HG03354 (cell line): ENCODE data around the gene IQCM.
"Not testable (repeated sequence)": the region's sequence is repeated elsewhere in the genome, so short reads cannot be mapped to it uniquely, and the experiment has no call there.

Experiments used
- ATAC-seq: cut with Tn5 transposase; IDR thresholded peaks from one replicate; pipeline ENCODE4 v1.9.1; 2021; ENCODE audit warnings: mild to moderate bottlenecking; ENCODE audit not compliant: unreplicated experiment, poor library complexity, severe bottlenecking

The IQCM gene

GRCh38 chr4:149507309-149507708 is 308.3 kb downstream of the IQCM start:
- ATAC-seq, result not testable (repeated sequence)

GRCh38 chr4:149500806-149501205 is 314.8 kb downstream of the IQCM start:
- ATAC-seq, result no peak

DNA sequence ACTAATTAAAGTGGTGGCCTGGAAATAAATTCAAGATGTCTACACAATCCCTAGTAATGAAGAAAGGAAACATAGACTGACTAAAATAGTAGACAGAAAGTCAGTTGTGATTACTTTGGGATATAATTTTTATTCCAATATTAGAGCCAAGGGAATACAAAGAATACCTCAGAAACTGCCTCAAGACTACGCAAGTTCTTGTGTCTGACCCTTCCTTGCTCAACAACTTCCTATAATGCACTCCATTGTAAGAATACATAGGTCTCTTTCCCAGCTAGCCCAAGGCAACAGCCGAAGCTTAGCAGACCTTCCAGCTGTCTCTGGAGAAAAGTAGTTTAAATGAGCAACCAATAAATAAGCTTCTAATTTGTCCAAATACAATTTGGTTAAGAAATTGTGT is 315.9 kb downstream of the IQCM start:
- ATAC-seq, result no peak

GRCh38 chr4:149498246-149498645 is 317.4 kb downstream of the IQCM start:
- no peak for ATAC-seq

GRCh38 chr4:149493492-149493891 is 322.2 kb downstream of the IQCM start:
- ATAC-seq, result no peak

DNA sequence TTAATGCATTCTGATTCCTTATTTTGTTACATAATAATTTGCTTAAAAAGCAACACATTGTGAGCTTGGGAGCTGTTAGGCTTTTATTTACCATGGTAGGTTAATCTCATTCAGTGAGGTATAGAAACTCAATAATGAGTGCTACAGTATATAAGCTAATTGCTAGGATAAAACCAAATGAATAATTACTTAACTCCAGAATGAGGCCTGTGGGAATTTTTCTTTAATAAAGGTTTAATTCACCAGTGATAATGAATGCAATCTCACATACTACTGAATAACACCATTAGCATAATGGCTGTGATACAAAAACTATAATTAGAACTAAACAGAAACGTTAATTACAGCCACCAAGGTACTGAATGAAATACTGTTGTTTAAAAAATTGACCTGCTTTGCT is 326.3 kb downstream of the IQCM start:
- no peak for ATAC-seq

DNA sequence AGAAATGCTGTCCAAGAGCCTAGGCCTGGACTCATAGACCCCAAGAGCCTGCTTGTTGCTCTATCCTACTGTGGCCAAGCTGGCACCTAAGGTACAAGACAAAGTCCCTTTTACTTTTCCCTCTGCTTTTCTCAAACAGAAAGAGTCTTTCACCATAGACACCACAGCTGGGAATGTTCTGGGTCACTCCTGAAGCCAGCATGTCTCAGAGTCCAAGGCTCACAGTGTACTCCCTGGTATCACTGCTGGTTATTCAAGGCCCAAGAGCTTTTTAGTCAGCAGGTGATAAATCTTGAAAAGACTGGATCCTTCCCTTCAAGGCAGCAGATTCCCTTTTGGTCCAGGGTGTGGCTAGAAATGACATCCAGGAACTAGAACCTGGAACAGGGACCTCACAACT is 328.8 kb downstream of the IQCM start:
- no peak for ATAC-seq

DNA sequence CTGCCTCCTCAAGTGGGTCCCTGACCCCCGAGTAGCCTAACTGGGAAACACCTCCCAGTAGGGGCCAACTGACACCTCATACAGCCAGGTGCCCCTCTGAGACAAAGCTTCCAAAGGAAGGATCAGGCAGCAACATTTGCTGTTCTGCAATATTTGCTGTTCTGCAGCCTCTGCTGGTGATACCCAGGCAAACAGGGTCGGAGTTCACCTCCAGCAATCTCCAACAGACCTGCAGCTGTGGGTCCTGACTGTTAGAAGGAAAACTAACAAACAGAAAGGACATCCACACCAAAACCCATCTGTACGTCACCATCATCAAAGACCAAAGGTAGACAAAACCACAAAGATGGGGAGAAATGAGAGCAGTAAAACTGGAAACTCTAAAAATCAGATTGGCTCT is 347.0 kb downstream of the IQCM start:
- ATAC-seq, result not testable (repeated sequence)

GRCh38 chr4:149466446-149466845 is 349.2 kb downstream of the IQCM start:
- ATAC-seq, result no peak

DNA sequence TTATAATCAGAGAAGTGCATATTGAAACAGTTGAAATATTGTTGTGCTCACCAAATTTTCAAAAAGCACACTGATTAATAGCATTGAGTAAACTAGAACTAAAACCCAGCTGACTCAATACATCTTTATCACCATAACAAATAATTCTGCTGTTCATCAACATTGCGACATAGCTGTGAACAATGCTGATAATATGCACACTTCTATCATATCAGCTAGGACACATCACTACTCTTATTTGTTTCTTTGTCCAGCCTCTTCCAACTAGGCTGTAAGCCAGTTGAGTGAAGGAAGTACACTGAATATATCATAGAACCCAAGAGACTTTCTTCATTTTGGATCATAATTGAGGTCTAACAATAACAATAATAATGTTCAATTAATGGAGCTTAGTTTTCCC is 349.7 kb downstream of the IQCM start:
- ATAC-seq, result no peak

DNA sequence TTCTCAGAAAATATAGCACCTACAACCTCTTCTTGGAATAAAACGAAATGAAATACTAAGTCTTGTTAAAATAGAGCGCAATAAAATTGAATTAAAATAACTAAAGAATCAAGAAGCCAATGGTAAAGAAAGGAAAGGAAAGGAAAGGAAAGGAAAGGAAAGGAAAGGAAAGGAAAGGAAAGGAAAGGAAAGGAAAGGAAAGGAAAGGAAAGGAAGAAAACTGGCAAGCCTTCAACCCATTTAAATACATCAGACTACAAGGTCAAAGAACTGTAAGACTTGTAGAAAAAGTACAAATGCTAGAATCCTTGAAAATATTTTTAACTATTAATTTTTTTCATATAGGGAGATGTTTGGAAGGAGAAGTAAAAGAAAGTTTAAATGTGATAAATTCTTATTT is 372.1 kb downstream of the IQCM start:
- ATAC-seq, result no peak

- ATAC-seq, result no peak
These were observed 374.3 kb downstream of the IQCM start for GRCh38 chr4:149441338-149441737.

GRCh38 chr4:149426461-149426860 is 389.2 kb downstream of the IQCM start:
- peak; percentile 38 for ATAC-seq

- ATAC-seq, result no peak
These were observed 406.1 kb downstream of the IQCM start for GRCh38 chr4:149409555-149409962.

- ATAC-seq, result no peak
These were observed 406.5 kb downstream of the IQCM start for GRCh38 chr4:149409146-149409545.

- no peak for ATAC-seq
These were observed 411.5 kb downstream of the IQCM start for GRCh38 chr4:149404143-149404542.

DNA sequence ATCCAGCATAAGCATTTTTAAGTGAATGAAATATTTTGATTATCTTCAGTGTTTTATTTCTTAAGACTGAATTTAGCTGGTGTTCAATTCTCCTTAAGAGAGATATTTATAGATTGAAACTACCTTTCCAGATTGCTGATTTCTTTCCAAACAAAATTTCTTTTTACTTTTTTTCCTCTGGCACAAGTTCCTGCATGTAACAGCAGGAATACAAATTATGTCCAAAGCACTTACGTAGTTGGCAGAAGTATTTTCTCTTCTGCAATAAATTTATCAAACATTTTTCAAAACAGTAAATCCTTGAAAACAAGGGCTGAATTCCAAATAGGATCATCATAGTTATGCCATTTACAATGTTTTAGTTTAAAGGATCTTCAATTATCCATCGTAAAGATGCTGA is 412.6 kb downstream of the IQCM start:
- no peak for ATAC-seq

DNA sequence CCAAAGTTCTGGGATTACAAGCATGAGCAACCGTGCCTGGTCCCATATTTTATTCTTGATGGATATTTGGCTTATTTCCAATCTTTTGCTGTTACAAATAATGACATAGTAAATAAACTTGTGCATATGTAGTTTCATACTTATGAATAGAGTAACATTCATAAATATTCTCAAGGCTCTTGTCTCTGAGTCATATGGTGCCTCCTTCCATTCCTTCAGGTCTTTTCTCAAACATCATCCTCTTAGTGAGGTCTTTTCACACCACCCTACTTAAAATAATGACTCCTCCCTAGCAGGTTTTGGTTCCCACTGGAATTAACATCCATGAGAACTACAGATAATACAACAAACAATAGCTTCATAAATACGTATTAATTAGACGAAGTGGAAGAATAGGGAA is 416.6 kb downstream of the IQCM start:
- ATAC-seq, result no peak

DNA sequence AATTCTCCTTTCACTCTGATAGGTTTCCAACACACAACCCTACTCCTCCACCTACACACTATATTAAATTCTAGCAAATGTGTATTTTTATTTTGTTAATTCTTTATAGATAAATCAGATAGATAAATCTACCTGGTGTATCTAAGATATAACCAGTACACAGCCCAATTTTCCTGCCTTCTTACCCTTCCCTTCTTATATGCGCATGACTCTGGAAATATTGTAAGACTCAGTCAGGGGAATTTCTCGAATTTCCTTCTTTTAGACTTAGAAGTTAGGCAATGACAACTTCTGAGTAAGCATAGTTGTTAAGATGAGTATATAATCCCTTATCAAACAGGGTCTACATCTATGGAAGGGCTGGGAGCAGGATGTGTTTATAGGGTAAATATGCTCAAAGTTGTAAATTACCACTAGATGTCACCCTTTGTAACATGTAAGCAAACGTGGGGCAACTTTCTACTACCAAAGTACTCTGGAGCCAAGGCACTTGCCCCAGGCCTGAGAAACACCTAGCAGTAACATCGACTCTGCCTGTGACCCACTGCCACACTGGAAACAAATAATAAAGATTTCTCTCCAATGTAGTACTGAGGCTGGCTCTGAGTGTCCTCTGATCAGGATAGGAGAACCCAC is 444.7 kb downstream of the IQCM start:
- ATAC-seq, result peak; percentile 73

- no peak for ATAC-seq
These were observed 445.6 kb downstream of the IQCM start for GRCh38 chr4:149370002-149370401.

- ATAC-seq, result no peak
These were observed 462.4 kb downstream of the IQCM start for GRCh38 chr4:149353241-149353640.

DNA sequence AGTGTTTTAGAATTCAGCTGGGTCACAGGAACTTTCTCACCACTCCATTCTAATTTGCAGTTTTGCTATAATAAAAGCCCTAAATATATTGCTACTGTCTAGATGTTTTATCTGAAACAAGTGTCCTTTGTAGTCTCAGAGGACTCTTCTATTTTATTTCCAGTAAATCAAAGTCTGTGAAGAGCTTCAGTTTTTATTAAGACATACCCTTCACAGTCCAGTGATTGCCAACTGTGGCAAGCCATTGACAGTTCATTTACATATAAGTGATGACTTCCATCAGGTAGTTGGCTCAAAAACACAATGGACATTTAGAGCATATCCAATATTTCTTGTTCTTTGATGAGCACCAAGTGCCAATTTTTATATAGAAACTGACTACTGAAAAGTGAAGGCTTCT is 466.1 kb downstream of the IQCM start:
- no peak for ATAC-seq
